Bronchial epithelial cell (primary cell): ENCODE data around the gene SHISA5. TPM values are rescaled to one million over a fixed set of nuclear protein-coding genes. Genes with fewer than 3 reads are reported as not detected.

Experiments
- DNase-seq: peaks from one replicate; pipeline ENCODE4 v3.0.0-alpha.2; 2010; ENCODE audit warnings: low read depth
- FAIRE-seq: peaks from 2 replicates; lab custom pipeline; 2011; peaks lifted over from hg19 to GRCh38; lab: Jason Lieb, UNC
- H3K27me3 ChIP-seq: 2 replicates; pipeline ENCODE4 v1.5.1; 2011; ENCODE audit warnings: low read length; ENCODE audit not compliant: control insufficient read depth, insufficient read depth
- H3K36me3 ChIP-seq: 2 replicates; pipeline ENCODE4 v1.5.1; 2011; ENCODE audit warnings: low read length; ENCODE audit not compliant: control insufficient read depth, insufficient read depth
- H3K4me3 ChIP-seq: 2 replicates; pipeline ENCODE4 v1.5.1; 2011; ENCODE audit warnings: mild to moderate bottlenecking, low read depth, low read length, control low read depth
- total RNA-seq: library from RNA; depleted of rRNA; stranded (reverse); fragments of >200 nt; gene quantifications from 2 replicates; pipeline ENCODE4 v1.2.1, GENCODE V29; 2014
- TF ChIP-seq, protein P1 (sequence below): IDR thresholded peaks from 2 replicates; pipeline ENCODE4 v1.5.1; 2011; ENCODE audit warnings: mild to moderate bottlenecking, moderate library complexity, low read length, control low read depth, inconsistent platforms; ENCODE audit not compliant: insufficient read depth, severe bottlenecking

SHISA5 gene
- total RNA-seq, 1 donor from 2014 or later, result 87.1 TPM

DNA sequence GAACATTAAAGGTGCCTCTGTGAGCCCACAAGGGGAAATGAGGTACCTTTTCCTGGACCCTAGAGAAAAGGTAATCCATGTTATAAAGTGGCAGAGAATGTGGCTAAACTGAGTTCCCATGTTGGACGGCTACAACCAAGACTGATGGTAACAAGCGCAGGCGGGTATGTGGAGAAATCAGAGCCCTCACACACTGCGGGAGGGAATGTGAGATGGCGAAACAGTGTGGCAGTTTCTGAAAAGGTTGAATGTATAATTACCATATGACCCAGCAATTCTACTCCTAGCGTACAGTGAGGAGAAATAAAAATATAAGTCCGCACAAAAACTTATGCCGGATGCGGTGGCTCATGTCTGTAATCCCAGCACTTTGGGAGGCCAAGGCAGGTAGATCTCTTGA lies 24.1 kb upstream of the SHISA5 start:
- DNase-seq (no peak), FAIRE-seq (no peak)
- Histone ChIP-seq H3K36me3 (peaks cover 14% of the 10 kb centered on the region), H3K27me3 (no peaks in the 10 kb centered on the region), H3K4me3 (no peak overlapping the region)
- TF ChIP-seq, protein P1, sequence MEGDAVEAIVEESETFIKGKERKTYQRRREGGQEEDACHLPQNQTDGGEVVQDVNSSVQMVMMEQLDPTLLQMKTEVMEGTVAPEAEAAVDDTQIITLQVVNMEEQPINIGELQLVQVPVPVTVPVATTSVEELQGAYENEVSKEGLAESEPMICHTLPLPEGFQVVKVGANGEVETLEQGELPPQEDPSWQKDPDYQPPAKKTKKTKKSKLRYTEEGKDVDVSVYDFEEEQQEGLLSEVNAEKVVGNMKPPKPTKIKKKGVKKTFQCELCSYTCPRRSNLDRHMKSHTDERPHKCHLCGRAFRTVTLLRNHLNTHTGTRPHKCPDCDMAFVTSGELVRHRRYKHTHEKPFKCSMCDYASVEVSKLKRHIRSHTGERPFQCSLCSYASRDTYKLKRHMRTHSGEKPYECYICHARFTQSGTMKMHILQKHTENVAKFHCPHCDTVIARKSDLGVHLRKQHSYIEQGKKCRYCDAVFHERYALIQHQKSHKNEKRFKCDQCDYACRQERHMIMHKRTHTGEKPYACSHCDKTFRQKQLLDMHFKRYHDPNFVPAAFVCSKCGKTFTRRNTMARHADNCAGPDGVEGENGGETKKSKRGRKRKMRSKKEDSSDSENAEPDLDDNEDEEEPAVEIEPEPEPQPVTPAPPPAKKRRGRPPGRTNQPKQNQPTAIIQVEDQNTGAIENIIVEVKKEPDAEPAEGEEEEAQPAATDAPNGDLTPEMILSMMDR, result no peak

DNA sequence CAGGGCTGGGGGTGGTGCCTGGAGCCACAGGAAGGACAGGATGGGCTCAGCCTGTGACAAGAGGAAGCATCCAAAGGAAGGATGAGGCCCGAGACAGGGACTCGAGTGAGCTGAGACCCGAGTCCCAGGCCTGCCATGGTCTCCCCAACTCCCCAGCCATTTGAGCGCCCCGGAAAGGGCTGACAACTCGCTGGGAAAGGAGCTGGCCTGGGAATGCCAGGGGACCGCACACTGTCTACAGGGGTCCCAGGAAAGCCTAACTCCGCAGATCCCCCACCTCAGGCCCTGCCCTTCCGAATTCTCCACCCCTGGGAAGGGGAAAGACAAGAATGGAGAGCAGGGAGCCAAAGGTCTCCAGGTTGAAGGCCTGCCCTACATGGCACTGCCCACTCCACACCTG lies 21.0 kb upstream of the SHISA5 start:
- FAIRE-seq (no peak), DNase-seq (no peak)
- TF ChIP-seq, protein P1, result no peak
- no peak overlapping the region for H3K4me3 ChIP-seq
- peaks cover 24% of the 10 kb centered on the region for H3K36me3 ChIP-seq
- no peaks in the 10 kb centered on the region for H3K27me3 ChIP-seq

DNA sequence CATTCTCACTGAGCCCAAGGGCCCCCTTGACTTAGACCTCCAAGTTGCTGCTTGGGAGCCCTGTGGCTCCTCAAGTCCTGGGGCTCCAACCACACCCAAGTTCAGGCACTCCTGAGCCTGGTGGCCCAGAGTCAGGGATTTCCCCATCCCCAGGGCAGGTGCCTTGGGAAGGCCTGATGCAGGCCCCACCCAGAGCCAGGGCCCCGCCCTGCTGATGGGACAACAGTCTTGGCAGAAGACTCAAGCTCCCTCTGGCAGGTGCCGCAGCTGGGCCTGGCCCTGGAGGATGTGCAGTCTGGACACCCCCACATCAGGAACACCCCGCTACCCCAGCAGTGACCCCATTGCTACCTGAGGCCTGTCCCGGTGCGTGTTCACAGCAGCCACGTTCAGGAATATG lies 17.7 kb upstream of the SHISA5 start:
- TF ChIP-seq, protein P1, result no peak
- DNase-seq, result no peak

DNA sequence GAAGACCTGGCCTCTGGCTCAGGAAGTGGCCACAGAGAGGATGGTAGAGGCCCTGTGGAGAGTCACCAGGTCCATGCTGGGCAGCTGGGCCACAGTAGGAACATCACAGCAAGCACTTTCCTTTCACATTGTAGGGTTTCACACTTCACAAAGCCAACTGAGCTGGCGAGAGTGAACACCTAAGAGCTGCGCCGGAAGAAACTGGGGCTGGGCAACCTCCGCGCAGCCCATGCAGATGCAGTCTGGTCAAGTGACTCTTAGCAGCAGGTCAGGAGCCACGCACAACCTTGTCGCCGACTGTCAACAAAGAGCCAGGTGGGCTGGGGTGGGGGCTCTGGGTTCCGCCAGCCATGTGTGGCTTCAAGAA lies 15.3 kb upstream of the SHISA5 start:
- FAIRE-seq (peak; percentile 7), DNase-seq (no peak)
- no peaks in the 10 kb centered on the region for H3K27me3 ChIP-seq
- H3K36me3 ChIP-seq, result peaks cover 27% of the 10 kb centered on the region
- no peak overlapping the region for H3K4me3 ChIP-seq
- TF ChIP-seq, protein P1, result no peak

More for the DNA sequence above, 17.7 kb upstream of the SHISA5 start:
- H3K4me3 ChIP-seq, result no peak overlapping the region
- no peaks in the 10 kb centered on the region for H3K27me3 ChIP-seq
- no peak for FAIRE-seq
- H3K36me3 ChIP-seq, result peaks cover 28% of the 10 kb centered on the region

DNA sequence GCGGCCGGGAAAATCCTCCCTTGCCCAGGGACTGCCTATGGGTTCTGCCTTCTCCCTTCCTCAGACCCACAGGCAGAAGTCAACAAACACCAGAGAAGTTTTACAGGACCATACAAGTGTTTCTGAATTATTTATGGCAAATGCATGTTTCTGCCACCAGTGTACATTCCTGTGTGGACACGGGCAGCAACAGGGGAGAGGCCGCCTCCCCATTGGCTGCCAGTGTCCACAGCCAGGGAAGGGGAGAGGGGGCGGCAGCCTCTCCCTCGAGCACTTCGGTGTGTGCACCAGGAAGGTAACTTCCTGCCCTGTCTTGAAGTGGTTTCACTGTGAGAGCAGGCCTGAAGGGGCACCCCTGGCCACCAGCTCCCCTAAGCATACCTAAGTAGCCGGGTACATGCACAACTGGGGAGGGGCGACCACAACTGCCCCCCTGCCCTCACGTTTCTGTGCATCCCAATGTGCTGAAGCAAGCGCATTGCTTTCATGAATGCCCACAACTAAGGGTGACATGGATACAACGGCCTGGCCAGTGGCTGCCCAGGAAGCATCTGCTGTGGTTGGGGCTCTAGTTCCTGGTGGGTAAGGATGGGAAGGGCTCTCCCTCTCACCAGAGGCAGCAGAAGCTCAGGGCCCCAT lies 14.8 kb upstream of the SHISA5 start:
- no peak overlapping the region for H3K4me3 ChIP-seq
- no peaks in the 10 kb centered on the region for H3K27me3 ChIP-seq
- FAIRE-seq (no peak), DNase-seq (no peak)
- TF ChIP-seq, protein P1, result no peak
- H3K36me3 ChIP-seq, result peaks cover 26% of the 10 kb centered on the region

DNA sequence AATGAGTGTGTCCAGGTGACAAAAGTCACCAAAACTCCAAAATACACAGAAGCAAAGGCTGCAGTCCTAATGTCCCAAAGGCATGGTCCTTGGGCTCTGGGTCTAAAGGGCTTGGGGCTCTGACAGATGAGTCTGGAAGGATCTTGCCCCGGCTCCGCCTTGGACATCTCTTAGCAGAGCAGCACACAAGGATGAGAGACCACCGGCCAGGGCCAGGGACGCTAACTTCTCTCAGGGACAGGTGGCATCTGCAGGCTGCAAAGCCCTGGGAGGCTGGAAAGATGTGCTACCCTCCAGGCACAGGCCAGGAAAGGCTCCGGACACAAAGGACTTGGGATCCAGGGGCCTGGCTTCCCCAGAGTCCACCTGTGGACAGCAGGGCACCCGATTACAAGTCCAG lies 14.1 kb upstream of the SHISA5 start:
- TF ChIP-seq, protein P1, result no peak
- FAIRE-seq, result no peak

More for the DNA sequence above, 14.1 kb upstream of the SHISA5 start:
- Histone ChIP-seq H3K36me3 (peaks cover 22% of the 10 kb centered on the region), H3K4me3 (no peak overlapping the region), H3K27me3 (no peaks in the 10 kb centered on the region)
- no peak for DNase-seq
